HG03469 (cell line): ENCODE measurements around the gene DNTT.

Experiments used
- ATAC-seq: cut with Tn5 transposase; IDR thresholded peaks from one replicate; pipeline ENCODE4 v1.9.1; 2021; ENCODE audit warnings: mild to moderate bottlenecking, moderate library complexity, moderate number of reproducible peaks; ENCODE audit not compliant: unreplicated experiment

The DNTT gene

GRCh38 chr10:96304230-96304629 is at the start of gene DNTT:
Gene DNTT, plus strand, starts transcription at chr10:96304434. Its CDS starts 64 bp downstream, at chr10:96304498.
- ATAC-seq, result no peak

GRCh38 chr10:96254976-96255375 is 49.3 kb upstream of the DNTT start:
- ATAC-seq, result no peak

GRCh38 chr10:96255549-96256333 is 48.5 kb upstream of the DNTT start:
- no peak for ATAC-seq

GRCh38 chr10:96257944-96258343 is 46.3 kb upstream of the DNTT start:
- ATAC-seq, result no peak

- no peak for ATAC-seq
Observed at GRCh38 chr10:96259150-96259549, 45.1 kb upstream of the DNTT start.

GRCh38 chr10:96260014-96260413 is 44.2 kb upstream of the DNTT start:
- ATAC-seq, result no peak

GRCh38 chr10:96261132-96261531 is 43.1 kb upstream of the DNTT start:
- ATAC-seq, result no peak

- ATAC-seq, result no peak
Observed at GRCh38 chr10:96261930-96262329, 42.3 kb upstream of the DNTT start.

- ATAC-seq, result no peak
Observed at GRCh38 chr10:96263176-96263575, 41.1 kb upstream of the DNTT start.

GRCh38 chr10:96263669-96264068 is 40.6 kb upstream of the DNTT start:
- no peak for ATAC-seq

- ATAC-seq, result no peak
Observed at GRCh38 chr10:96264938-96265337, 39.3 kb upstream of the DNTT start.

GRCh38 chr10:96266118-96266770 is 38.0 kb upstream of the DNTT start:
- ATAC-seq, result no peak

- ATAC-seq, result no peak
Observed at GRCh38 chr10:96267234-96267705, 37.0 kb upstream of the DNTT start.

- no peak for ATAC-seq
Observed at GRCh38 chr10:96268341-96268909, 35.8 kb upstream of the DNTT start.

- ATAC-seq, result no peak
Observed at GRCh38 chr10:96269438-96270300, 34.6 kb upstream of the DNTT start.

GRCh38 chr10:96270571-96270970 is 33.7 kb upstream of the DNTT start:
- no peak for ATAC-seq

GRCh38 chr10:96271016-96271815 is 33.0 kb upstream of the DNTT start, which contains the start of gene BLNK:
Gene BLNK, minus strand, starts transcription at chr10:96271569. Its CDS starts 171 bp downstream, at chr10:96271398.
- ATAC-seq, result peak; percentile 51

GRCh38 chr10:96272316-96273280 is 31.6 kb upstream of the DNTT start:
- no peak for ATAC-seq
